Kidney (tissue), 14 donors: ENCODE data around the gene ISYNA1. TPM values are rescaled to one million over a fixed set of nuclear protein-coding genes. Genes with fewer than 3 reads are reported as not detected.
A peak's percentile ranks its signal among the peaks of the same experiment; 100 is the strongest.

Experiments used
- DNase-seq, 5 donors: peaks; one replicate each; pipeline ENCODE4 v3.0.0-alpha.2; 2013 to 2020
- FAIRE-seq: peaks from 2 replicates; lab custom pipeline; 2012; peaks lifted over from hg19 to GRCh38; lab: Jason Lieb, UNC
- H3K27ac ChIP-seq, 2 donors: one replicate each; pipeline ENCODE4 v1.7.0; 2013; ENCODE audit warnings: low read depth in 2 of 2, low read length in 2 of 2, inconsistent platforms in 1 of 2
- H3K27me3 ChIP-seq: one replicate; pipeline ENCODE4 v1.7.1; 2013; ENCODE audit warnings: low read length, inconsistent platforms; ENCODE audit not compliant: control insufficient read depth, insufficient read depth
- H3K36me3 ChIP-seq, 3 donors: one replicate each; pipeline versions ENCODE4 v1.7.0 to v1.7.1; 2013; ENCODE audit warnings: low read length in 3 of 3, control low read depth in 1 of 3, inconsistent platforms in 1 of 3; ENCODE audit not compliant: insufficient read depth in 3 of 3, control insufficient read depth in 2 of 3
- H3K4me1 ChIP-seq, 3 donors: one replicate each; pipeline versions ENCODE4 v1.7.0 to v1.7.1; 2013; ENCODE audit warnings: low read length in 3 of 3, inconsistent platforms in 1 of 3, low read depth in 1 of 3; ENCODE audit not compliant: control insufficient read depth in 2 of 3, insufficient read depth in 2 of 3
- H3K4me3 ChIP-seq, 3 donors: one replicate each; pipeline versions ENCODE4 v1.7.0 to v1.8.1; 2013; ENCODE audit warnings: low read length in 3 of 3, control low read depth in 1 of 3, inconsistent platforms in 1 of 3
- H3K9ac ChIP-seq, 3 donors: one replicate each; pipeline versions ENCODE4 v1.7.0 to v1.7.1; 2013; ENCODE audit warnings: low read length in 3 of 3, control low read depth in 1 of 3, inconsistent platforms in 1 of 3
- H3K9me3 ChIP-seq, 3 donors: one replicate each; pipeline versions ENCODE4 v1.7.0 to v1.7.1; 2013; ENCODE audit warnings: low read length in 3 of 3, control low read depth in 1 of 3, inconsistent platforms in 1 of 3; ENCODE audit not compliant: control insufficient read depth in 2 of 3, insufficient read depth in 1 of 3
- CTCF ChIP-seq: IDR thresholded peaks from 3 replicates; pipeline ENCODE4 v1.5.1; 2012; ENCODE audit warnings: mild to moderate bottlenecking, moderate library complexity, borderline replicate concordance; ENCODE audit not compliant: insufficient read depth; ENCODE audit errors: extremely low read depth
- intact Hi-C: fragments of 100-400 bp; cut with DNase I; formaldehyde crosslinking; loops from one replicate; pipeline ENCODE4 v1.11.1; 2022
- polyA plus RNA-seq: library from polyadenylated mRNA; stranded (reverse); fragments of 350-450 nt; fragmentation: Illumina TruSeq; extraction: RNeasy Lipid Tissue Mini Kit (QIAGEN cat#74804); gene quantifications from one replicate; pipeline ENCODE4 v1.2.3, GENCODE V29; 2014; ENCODE audit warnings: low read depth, low replicate concordance; ENCODE audit not compliant: insufficient read depth
- total RNA-seq: library from RNA; stranded (reverse); fragmentation: NEBNext Ultra II Directional; extraction: Animal tissue kit (Norgen Biotek cat#: 25700); gene quantifications from one replicate; pipeline ENCODE4 v1.2.1, GENCODE V29; 2021
- donor health status: control.
- donor health status: control.
- donor health status: control.
- donor health status: control.
- donor health status: control.
- donor health status: DM: yes; HTN: yes; CAD: no.
- donor health status: Normal renal cell carcinoma (clear cell type).

ISYNA1 gene
- total and polyA plus RNA-seq, 2 donors from 2014 or later: 68.6 to 101 TPM

- intact Hi-C loops: no loop called here
Measured at GRCh38 chr19:18439910-18440237, 1.9 kb upstream of the ISYNA1 start.

DNA sequence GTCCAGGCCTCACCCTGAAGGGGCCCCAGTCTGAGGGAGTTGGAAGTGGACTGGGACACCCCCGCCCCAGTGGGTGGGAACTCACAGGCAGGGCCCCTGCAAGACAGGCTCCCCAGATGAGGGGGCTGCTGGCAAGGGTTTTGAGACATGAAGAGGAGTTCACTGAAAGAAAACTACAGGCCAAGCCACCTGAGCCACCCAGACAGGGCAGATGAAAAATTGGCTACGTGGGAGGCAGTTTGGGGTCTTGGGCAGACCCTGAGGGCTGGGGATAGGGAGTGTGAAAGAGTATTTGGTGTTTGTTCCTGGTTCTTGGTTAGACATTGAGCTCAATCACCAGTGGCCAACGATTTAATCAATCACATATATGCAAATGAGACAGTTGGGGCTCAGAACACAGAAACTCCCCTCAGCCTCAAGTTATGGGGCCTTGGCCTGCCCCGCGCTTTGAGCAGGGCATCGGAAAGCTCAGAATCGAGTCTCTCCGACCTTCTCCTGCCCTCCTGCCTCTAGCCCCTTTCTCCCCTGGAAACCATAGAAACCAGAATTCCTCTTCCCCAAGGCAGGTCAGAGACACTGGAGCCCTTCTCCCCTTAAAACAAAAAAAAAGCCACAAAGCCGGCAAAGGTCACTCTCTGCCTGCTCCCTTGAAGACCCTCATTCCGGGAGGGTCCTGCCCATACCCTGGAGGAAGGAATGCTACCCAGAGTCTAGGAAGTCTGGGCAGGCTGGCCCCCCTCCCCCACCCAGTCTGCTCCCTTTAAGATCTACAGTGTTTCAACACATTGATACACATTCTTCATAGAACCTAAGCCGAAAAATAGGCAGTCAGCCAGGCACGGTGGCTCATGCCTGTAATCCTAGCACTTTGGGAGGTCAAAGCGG is 1.3 kb upstream of the ISYNA1 start:
- Histone ChIP-seq H3K27me3 (no peaks in the 10 kb centered on the region), H3K9ac (no peak overlapping the region), H3K4me3 (no peak overlapping the region), H3K27ac (peak overlapping the region in 1 of 2 donors; percentile 83), H3K4me1 (peaks cover 0 to 9% (median 3%) of the 10 kb centered on the region in 3 donors), H3K9me3 (no peaks in the 10 kb centered on the region), H3K36me3 (peaks cover 0 to 3% (median 0%) of the 10 kb centered on the region in 3 donors)
- no peak for FAIRE-seq
- DNase-seq: peak in 3 of 5 donors; percentile 53 to 79 (median 72)
- intact Hi-C loops: no loop called here
- TF ChIP-seq CTCF: no peak

More at GRCh38 chr19:18439910-18440237, 1.9 kb upstream of the ISYNA1 start:
- Histone ChIP-seq H3K9me3 (no peaks in the 10 kb centered on the region), H3K9ac (no peak overlapping the region), H3K27ac (no peak overlapping the region), H3K27me3 (no peaks in the 10 kb centered on the region), H3K4me3 (no peak overlapping the region), H3K36me3 (peaks cover 0 to 7% (median 4%) of the 10 kb centered on the region in 3 donors), H3K4me1 (peaks cover 0 to 9% (median 3%) of the 10 kb centered on the region in 3 donors)
- FAIRE-seq (no peak), DNase-seq (no peak)
- TF ChIP-seq CTCF: no peak

GRCh38 chr19:18438331-18439024 is 545 bp upstream of the ISYNA1 start:
- no peak for TF ChIP-seq CTCF
- Histone ChIP-seq H3K27ac (peak overlapping the region; percentile 71 to 83), H3K27me3 (no peaks in the 10 kb centered on the region), H3K4me1 (peaks cover 0 to 9% (median 3%) of the 10 kb centered on the region in 3 donors), H3K36me3 (peaks cover 0 to under 1% (median 0%) of the 10 kb centered on the region in 3 donors), H3K9ac (no peak overlapping the region), H3K9me3 (no peaks in the 10 kb centered on the region), H3K4me3 (no peak overlapping the region)
- DNase-seq: peak in 4 of 5 donors; percentile 48 to 90 (median 85)
- intact Hi-C loops: no loop called here
- no peak for FAIRE-seq
